B cell (primary cell): Measurements from ENCODE around the gene RNF187. TPM values are rescaled to one million over a fixed set of nuclear protein-coding genes. Genes with fewer than 3 reads are reported as not detected.

Experiments
- ATAC-seq: fragments of 200-7000 bp; cut with Tn5 transposase; one replicate; pipeline ENCODE4 v1.10.0; 2021; ENCODE audit warnings: low read depth, mild to moderate bottlenecking, moderate number of reproducible peaks, moderate library complexity
- CTCF ChIA-PET: fragments of 350-600 bp; sonication (Branson Sonifier 250); formaldehyde crosslinking; loops from one replicate; lab custom pipeline; 2021; ENCODE audit warnings: antibody characterized with exemption, inconsistent platforms; lab: Charles Lee
- POLR2A ChIA-PET: fragments of 350-600 bp; sonication (Branson Sonifier 250); formaldehyde crosslinking; loops from one replicate; lab custom pipeline; 2021; ENCODE audit warnings: antibody characterized with exemption; lab: Charles Lee
- DNase-seq: peaks from one replicate; pipeline ENCODE4 v3.0.0; 2013
- H2AFZ ChIP-seq: 2 replicates; pipeline ENCODE4 v1.6.1; 2012; ENCODE audit warnings: mild to moderate bottlenecking, low read depth, low read length; ENCODE audit not compliant: insufficient read depth, poor library complexity, severe bottlenecking
- H3K27ac ChIP-seq, 2 donors: 1 replicate in 1 of 2; 2 replicates in 1 of 2; pipeline ENCODE4 v1.5.1; 2012 to 2013; ENCODE audit warnings: low read length in 2 of 2, mild to moderate bottlenecking in 2 of 2, moderate library complexity in 1 of 2
- H3K27me3 ChIP-seq, 4 experiments: fragments of 200-600 bp in 1 of 4; sonication (generic) in 1 of 4; replicated peaks in 1 of 4; 1 replicate in 2 of 4; 2 replicates in 2 of 4; pipeline versions ENCODE4 v1.6.1 to v1.7.0; 2013 to 2016; ENCODE audit warnings: low read length in 3 of 4, mild to moderate bottlenecking in 2 of 4, mixed read lengths in 1 of 4, moderate library complexity in 1 of 4; ENCODE audit not compliant: insufficient read depth in 4 of 4, control insufficient read depth in 3 of 4; ENCODE audit errors: control extremely low read depth in 1 of 4
- H3K36me3 ChIP-seq, 2 experiments: replicated peaks in 1 of 2; 1 replicate in 1 of 2; 2 replicates in 1 of 2; pipeline versions ENCODE4 v1.6.1 to v1.7.1; 2013; ENCODE audit warnings: low read length in 1 of 2; ENCODE audit not compliant: insufficient read depth in 2 of 2, control insufficient read depth in 1 of 2; ENCODE audit errors: control extremely low read depth in 1 of 2, extremely low read depth in 1 of 2
- H3K4me1 ChIP-seq, 2 donors: fragments of 200-600 bp in 1 of 2; sonication (generic) in 1 of 2; 1 replicate in 1 of 2; 2 replicates in 1 of 2; pipeline versions ENCODE4 v1.5.1 to v1.6.1; 2013 to 2017; ENCODE audit warnings: low read length in 2 of 2; ENCODE audit not compliant: control insufficient read depth in 2 of 2, insufficient read depth in 2 of 2
- H3K4me2 ChIP-seq: replicated peaks from 2 replicates; pipeline ENCODE3; 2012; ENCODE audit warnings: mild to moderate bottlenecking, low read depth, low read length; ENCODE audit not compliant: poor library complexity, severe bottlenecking
- H3K4me3 ChIP-seq, 5 experiments: fragments of 200-600 bp in 1 of 5; sonication (generic) in 1 of 5; 1 replicate in 3 of 5; 2 replicates in 2 of 5; pipeline versions ENCODE4 v1.5.1 to v1.7.0; 2011 to 2016; ENCODE audit warnings: low read length in 4 of 5, mild to moderate bottlenecking in 4 of 5, low read depth in 2 of 5, control low read depth in 1 of 5, moderate library complexity in 1 of 5; ENCODE audit not compliant: insufficient read depth in 1 of 5; ENCODE audit errors: control extremely low read depth in 1 of 5, extremely low read depth in 1 of 5
- H3K79me2 ChIP-seq: fragments of 200-600 bp; sonication (generic); one replicate; pipeline ENCODE4 v1.6.0; 2016; ENCODE audit warnings: low read length; ENCODE audit not compliant: control insufficient read depth, insufficient read depth
- H3K9ac ChIP-seq: fragments of 200-600 bp; sonication (generic); 2 replicates; pipeline ENCODE4 v1.6.1; 2017; ENCODE audit warnings: mild to moderate bottlenecking, low read length, moderate library complexity
- H3K9me3 ChIP-seq, 3 donors: one replicate each; pipeline versions ENCODE4 v1.6.1 to v1.7.1; 2013; ENCODE audit warnings: low read length in 2 of 3; ENCODE audit not compliant: control insufficient read depth in 2 of 3, insufficient read depth in 1 of 3; ENCODE audit errors: control extremely low read depth in 1 of 3
- H4K20me1 ChIP-seq: 2 replicates; pipeline ENCODE4 v1.6.0; 2012; ENCODE audit warnings: mild to moderate bottlenecking, low read length; ENCODE audit not compliant: insufficient read depth, control insufficient read depth, poor library complexity, severe bottlenecking
- H3K27ac Mint-ChIP-seq: one replicate; pipeline ENCODE4 v1.8.0; 2021; ENCODE audit warnings: mixed read lengths
- H3K27me3 Mint-ChIP-seq: one replicate; pipeline ENCODE4 v1.8.0; 2021; ENCODE audit warnings: mixed read lengths
- H3K4me1 Mint-ChIP-seq: one replicate; pipeline ENCODE4 v1.8.0; 2021; ENCODE audit warnings: mixed read lengths
- H3K4me3 Mint-ChIP-seq: one replicate; pipeline ENCODE4 v1.8.0; 2021; ENCODE audit warnings: mixed read lengths
- H3K9me3 Mint-ChIP-seq: one replicate; pipeline ENCODE4 v1.8.0; 2022; ENCODE audit warnings: mixed read lengths; ENCODE audit not compliant: insufficient read depth
- EZH2 ChIP-seq: IDR thresholded peaks from 2 replicates; pipeline ENCODE4 v1.6.1; 2012; ENCODE audit warnings: borderline replicate concordance, low read depth, mild to moderate bottlenecking, moderate library complexity, low read length; ENCODE audit not compliant: insufficient read depth, poor library complexity, severe bottlenecking
- WGBS: methylation state at CpG from one replicate; pipeline ENCODE4 v1.1.5; 2013; ENCODE audit warnings: missing lambda C conversion rate; ENCODE audit not compliant: insufficient coverage; 5-methylcytosine and 5-hydroxymethylcytosine counted together
- intact Hi-C: fragments of 100-400 bp; cut with micrococcal nuclease; formaldehyde crosslinking; loops from one replicate; pipeline ENCODE4 v1.10.0; 2022
- polyA plus RNA-seq: library from polyadenylated mRNA; depleted of rRNA; stranded (reverse); fragments of >200 nt; gene quantifications from 2 replicates; pipeline ENCODE4 v1.2.3, GENCODE V29; 2012
- total RNA-seq, 2 donors: library from RNA; stranded (reverse); fragments of 120-200 nt in 1 of 2; gene quantifications; 1 replicate in 1 of 2; 2 replicates in 1 of 2; pipeline versions ENCODE4 v1.2.3 to v1.2.4, GENCODE V29; 2013 to 2022
- TF ChIP-seq, protein P1 (sequence below): fragments of 200-600 bp; IDR thresholded peaks from one replicate; pipeline ENCODE4 v1.8.0; 2022; ENCODE audit warnings: antibody characterized with exemption, mild to moderate bottlenecking

The RNF187 gene
- total and polyA plus RNA-seq, 2 donors (not counting 1 experiment from before 2014, with no cell fraction given): 25.5 to 67.3 TPM

DNA sequence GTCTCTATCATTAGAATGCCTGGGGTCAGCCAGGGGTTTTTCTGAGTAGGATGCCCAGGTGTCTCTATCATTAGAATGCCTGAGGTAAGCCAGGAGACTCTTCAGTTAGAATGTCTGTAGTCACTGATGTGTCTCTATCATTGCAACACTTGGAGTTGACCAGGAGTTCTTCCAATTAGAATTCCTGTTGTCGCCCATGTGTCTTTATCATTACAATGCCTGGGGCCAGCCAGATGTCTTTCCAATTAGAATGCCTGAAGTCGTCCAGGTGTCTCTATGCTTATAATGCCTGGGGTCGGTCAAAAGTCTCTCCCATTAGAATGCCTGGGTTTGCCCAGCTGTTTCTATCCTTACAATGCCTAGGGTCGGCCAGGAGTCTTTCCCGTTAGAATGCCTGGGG, 55.8 kb downstream of the RNF187 start:
- no peaks in the 10 kb centered on the region for H3K9me3 ChIP-seq
- no peaks in the 10 kb centered on the region for H3K4me1 Mint-ChIP-seq
- TF ChIP-seq EZH2: no peak
- TF ChIP-seq, protein P1, sequence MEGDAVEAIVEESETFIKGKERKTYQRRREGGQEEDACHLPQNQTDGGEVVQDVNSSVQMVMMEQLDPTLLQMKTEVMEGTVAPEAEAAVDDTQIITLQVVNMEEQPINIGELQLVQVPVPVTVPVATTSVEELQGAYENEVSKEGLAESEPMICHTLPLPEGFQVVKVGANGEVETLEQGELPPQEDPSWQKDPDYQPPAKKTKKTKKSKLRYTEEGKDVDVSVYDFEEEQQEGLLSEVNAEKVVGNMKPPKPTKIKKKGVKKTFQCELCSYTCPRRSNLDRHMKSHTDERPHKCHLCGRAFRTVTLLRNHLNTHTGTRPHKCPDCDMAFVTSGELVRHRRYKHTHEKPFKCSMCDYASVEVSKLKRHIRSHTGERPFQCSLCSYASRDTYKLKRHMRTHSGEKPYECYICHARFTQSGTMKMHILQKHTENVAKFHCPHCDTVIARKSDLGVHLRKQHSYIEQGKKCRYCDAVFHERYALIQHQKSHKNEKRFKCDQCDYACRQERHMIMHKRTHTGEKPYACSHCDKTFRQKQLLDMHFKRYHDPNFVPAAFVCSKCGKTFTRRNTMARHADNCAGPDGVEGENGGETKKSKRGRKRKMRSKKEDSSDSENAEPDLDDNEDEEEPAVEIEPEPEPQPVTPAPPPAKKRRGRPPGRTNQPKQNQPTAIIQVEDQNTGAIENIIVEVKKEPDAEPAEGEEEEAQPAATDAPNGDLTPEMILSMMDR: no peak
- H3K27me3 ChIP-seq: peaks cover 0 to 2% (median 1%) of the 10 kb centered on the region in 4 experiments
- no peak overlapping the region for H3K4me3 ChIP-seq
- intact Hi-C loops: no loop called here
- POLR2A ChIA-PET: no interaction called here
- H3K79me2 ChIP-seq: no peaks in the 10 kb centered on the region
- no peak overlapping the region for H3K27ac ChIP-seq
- ATAC-seq (no peak), DNase-seq (no peak)
- H3K27ac Mint-ChIP-seq: no peak overlapping the region
- no peak overlapping the region for H3K4me3 Mint-ChIP-seq
- H3K4me1 ChIP-seq: no peaks in the 10 kb centered on the region
- WGBS: 68% methylated on average over 5 of the region's 5 CpGs
- H4K20me1 ChIP-seq: no peaks in the 10 kb centered on the region
- H3K9ac ChIP-seq: no peak overlapping the region
- peaks cover 26% of the 10 kb centered on the region for H3K27me3 Mint-ChIP-seq
- no peaks in the 10 kb centered on the region for H3K36me3 ChIP-seq
- no peak overlapping the region for H2AFZ ChIP-seq
- H3K4me2 ChIP-seq: no peak overlapping the region
- CTCF ChIA-PET: no interaction called here
- H3K9me3 Mint-ChIP-seq: no peaks in the 10 kb centered on the region

DNA sequence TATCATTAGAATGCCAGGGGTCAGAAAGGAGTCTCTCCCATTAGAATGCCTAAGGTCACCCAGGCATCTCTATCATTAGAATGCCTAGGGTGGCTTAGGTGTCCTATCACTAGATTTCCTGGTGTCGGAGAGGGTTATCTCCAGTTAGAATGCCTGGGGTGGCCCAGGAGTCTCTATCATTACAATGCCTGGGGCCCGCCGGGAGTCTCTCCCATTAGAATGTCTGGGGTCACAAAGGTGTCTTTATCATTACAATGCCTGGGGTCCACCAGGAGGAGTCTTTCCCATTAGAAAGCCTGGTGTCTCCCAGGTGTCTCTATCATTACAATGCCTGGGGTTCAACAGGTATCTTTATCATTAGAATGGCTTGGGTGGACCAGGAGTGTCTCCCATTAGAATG, 56.2 kb downstream of the RNF187 start:
- Histone ChIP-seq H2AFZ (no peak overlapping the region), H3K36me3 (no peaks in the 10 kb centered on the region), H3K79me2 (no peaks in the 10 kb centered on the region), H3K4me2 (no peak overlapping the region), H3K9me3 (no peaks in the 10 kb centered on the region), H3K9ac (no peak overlapping the region), H4K20me1 (no peaks in the 10 kb centered on the region), H3K4me1 (no peaks in the 10 kb centered on the region), H3K27me3 (peaks cover 0 to 2% (median 0%) of the 10 kb centered on the region in 4 experiments), H3K27ac (no peak overlapping the region), H3K4me3 (no peak overlapping the region)
- TF ChIP-seq EZH2: no peak
- TF ChIP-seq, protein P1: no peak
- intact Hi-C loops: no loop called here
- ATAC-seq (no peak), DNase-seq (no peak)
- no peaks in the 10 kb centered on the region for H3K4me1 Mint-ChIP-seq
- WGBS: no CpG with 5 or more reads among the region's 3 CpGs
- CTCF ChIA-PET: no interaction called here
- H3K27me3 Mint-ChIP-seq: peaks cover 26% of the 10 kb centered on the region
- POLR2A ChIA-PET: no interaction called here
- no peaks in the 10 kb centered on the region for H3K9me3 Mint-ChIP-seq
- no peak overlapping the region for H3K27ac Mint-ChIP-seq
- H3K4me3 Mint-ChIP-seq: no peak overlapping the region
